ENCODE data around the gene IST1. TPM values are rescaled to one million over a fixed set of nuclear protein-coding genes. Genes with fewer than 3 reads are reported as not detected.

The IST1 gene
- total and polyA plus RNA-seq, 12 donors = 80.6 to 140 (median 103) TPM

DNA sequence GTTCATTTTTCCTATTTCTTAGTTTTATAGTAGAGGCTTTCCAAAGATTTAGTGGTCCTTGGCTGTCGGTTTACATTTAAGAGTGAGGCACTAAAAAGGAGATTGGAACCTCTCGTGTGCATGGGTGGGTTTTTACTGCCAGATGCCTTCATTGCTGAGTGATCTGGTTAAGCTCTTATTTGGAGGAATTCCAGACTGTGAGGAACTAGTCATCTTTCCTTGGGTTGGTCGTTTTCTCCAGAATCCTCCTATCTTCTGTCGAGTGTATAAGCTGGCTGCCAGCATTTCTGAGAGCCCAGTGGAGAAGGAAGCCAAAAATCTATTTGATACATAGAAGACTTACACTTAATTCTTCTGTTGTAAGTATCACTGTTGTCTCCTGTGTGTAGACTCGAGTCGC lies 22.6 kb downstream of the IST1 start:
- Histone ChIP-seq H3K4me1 (peaks cover 4 to 69% (median 44%) of the 10 kb centered on the region in 9 donors), H3K36me3 (peaks cover 0 to 82% (median 51%) of the 10 kb centered on the region in 9 donors), H3K4me3 (no peak overlapping the region), H3K27ac (peak overlapping the region in 1 of 10 donors; percentile 7), H3K27me3 (no peaks in the 10 kb centered on the region), H3K9me3 (peaks cover 0 to 8% (median 0%) of the 10 kb centered on the region in 11 donors)
- intact Hi-C loops (cut with DNase I) = no loop called here
- DNase-seq (no peak), ATAC-seq (no peak)
- TF ChIP-seq, protein P1, sequence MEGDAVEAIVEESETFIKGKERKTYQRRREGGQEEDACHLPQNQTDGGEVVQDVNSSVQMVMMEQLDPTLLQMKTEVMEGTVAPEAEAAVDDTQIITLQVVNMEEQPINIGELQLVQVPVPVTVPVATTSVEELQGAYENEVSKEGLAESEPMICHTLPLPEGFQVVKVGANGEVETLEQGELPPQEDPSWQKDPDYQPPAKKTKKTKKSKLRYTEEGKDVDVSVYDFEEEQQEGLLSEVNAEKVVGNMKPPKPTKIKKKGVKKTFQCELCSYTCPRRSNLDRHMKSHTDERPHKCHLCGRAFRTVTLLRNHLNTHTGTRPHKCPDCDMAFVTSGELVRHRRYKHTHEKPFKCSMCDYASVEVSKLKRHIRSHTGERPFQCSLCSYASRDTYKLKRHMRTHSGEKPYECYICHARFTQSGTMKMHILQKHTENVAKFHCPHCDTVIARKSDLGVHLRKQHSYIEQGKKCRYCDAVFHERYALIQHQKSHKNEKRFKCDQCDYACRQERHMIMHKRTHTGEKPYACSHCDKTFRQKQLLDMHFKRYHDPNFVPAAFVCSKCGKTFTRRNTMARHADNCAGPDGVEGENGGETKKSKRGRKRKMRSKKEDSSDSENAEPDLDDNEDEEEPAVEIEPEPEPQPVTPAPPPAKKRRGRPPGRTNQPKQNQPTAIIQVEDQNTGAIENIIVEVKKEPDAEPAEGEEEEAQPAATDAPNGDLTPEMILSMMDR (IDR thresholded peaks at IDR 0.05) = no peak
- WGBS, 2 donors = 65% methylated on average over 6 of the region's 6 CpGs

DNA sequence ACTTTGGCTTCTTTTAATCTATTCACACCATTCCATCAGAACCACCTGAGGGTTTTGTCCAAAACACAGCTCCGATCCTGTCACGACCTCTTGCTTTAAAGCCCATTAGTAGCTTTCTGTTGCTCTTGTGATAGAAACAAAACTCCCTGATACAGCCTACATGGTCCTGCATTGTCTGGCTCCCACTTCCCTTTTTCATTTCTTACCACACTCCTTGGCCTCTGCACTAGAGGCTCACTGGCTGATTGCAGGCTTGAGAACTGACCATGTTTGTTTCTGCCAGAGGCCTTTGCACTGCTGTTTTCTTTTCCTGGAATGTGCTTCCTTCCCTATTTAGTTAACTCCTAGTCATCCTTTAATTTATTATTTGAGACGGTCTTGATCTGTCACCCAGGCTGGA lies 23.7 kb downstream of the IST1 start:
- ATAC-seq (peak in 2 of 8 donors; percentile 24 to 55), DNase-seq (no peak)
- intact Hi-C loops (cut with DNase I) = no loop called here
- TF ChIP-seq, protein P1 (IDR thresholded peaks at IDR 0.05) = no peak
- peaks cover 4 to 71% (median 52%) of the 10 kb centered on the region in 9 donors for H3K4me1 ChIP-seq
- peaks cover 0 to 88% (median 60%) of the 10 kb centered on the region in 9 donors for H3K36me3 ChIP-seq
- H3K27ac ChIP-seq = peak overlapping the region in 1 of 10 donors; percentile 28
- peaks cover 0 to 8% (median 0%) of the 10 kb centered on the region in 11 donors for H3K9me3 ChIP-seq
- no peak overlapping the region for H3K4me3 ChIP-seq
- 70 to 91% methylated on average over 3 of the region's 3 CpGs for WGBS, 2 donors
- H3K27me3 ChIP-seq = no peaks in the 10 kb centered on the region

DNA sequence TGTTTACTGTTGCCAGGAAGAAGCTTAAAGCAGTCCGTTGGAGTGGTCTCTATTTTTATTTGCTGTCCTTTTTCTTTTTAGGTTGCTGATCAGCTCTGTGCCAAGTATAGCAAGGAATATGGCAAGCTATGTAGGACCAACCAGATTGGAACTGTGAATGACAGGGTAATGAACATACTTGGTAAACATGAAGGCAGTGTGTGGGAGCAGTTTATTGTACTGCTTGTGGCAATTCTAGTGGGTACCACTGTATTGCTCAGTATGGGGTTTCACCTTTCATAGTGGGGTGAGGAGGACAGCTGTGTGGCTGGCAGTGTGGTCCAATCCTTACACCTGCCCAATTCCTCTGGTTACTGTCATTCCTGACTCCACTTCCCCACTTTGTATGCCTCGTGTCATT lies 25.3 kb downstream of the IST1 start:
- Histone ChIP-seq H3K9me3 (peaks cover 0 to 8% (median 0%) of the 10 kb centered on the region in 11 donors), H3K4me1 (peaks cover 8 to 71% (median 45%) of the 10 kb centered on the region in 9 donors), H3K27me3 (no peaks in the 10 kb centered on the region), H3K27ac (no peak overlapping the region), H3K4me3 (no peak overlapping the region), H3K36me3 (peaks cover 0 to 100% (median 70%) of the 10 kb centered on the region in 9 donors)
- TF ChIP-seq, protein P1 (IDR thresholded peaks at IDR 0.05) = no peak
- DNase-seq (no peak), ATAC-seq (no peak)
- WGBS, 2 donors = 58 to 76% methylated on average over 2 of the region's 2 CpGs
- intact Hi-C loops (cut with DNase I) = no loop called here

GRCh38 chr16:71923941-71924690 lies 28.8 kb downstream of the IST1 start:
- ATAC-seq = no peak
- peak overlapping the region in 2 of 10 donors; percentile 32 to 49 for H3K27ac ChIP-seq
- WGBS, 2 donors = 74 to 83% methylated on average over 10 of the region's 10 CpGs
- peaks cover 24 to 71% (median 55%) of the 10 kb centered on the region in 9 donors for H3K4me1 ChIP-seq
- TF ChIP-seq, protein P1 (IDR thresholded peaks at IDR 0.05) = no peak
- H3K4me3 ChIP-seq = no peak overlapping the region
- intact Hi-C loops (cut with DNase I) = no loop called here
- H3K27me3 ChIP-seq = no peaks in the 10 kb centered on the region
- peaks cover 0 to 8% (median 0%) of the 10 kb centered on the region in 11 donors for H3K9me3 ChIP-seq
- DNase-seq = no peak
- peaks cover 0 to 100% (median 73%) of the 10 kb centered on the region in 9 donors for H3K36me3 ChIP-seq
